K562 (cell line): Measurements from ENCODE around the gene CYTH4. TPM values are rescaled to one million over a fixed set of nuclear protein-coding genes. Genes with fewer than 3 reads are reported as not detected.

Source experiments
- ATAC-seq: fragments of 200-7000 bp; cut with Tn5 transposase; 3 replicates; pipeline ENCODE4 v1.9.1; 2020; ENCODE audit warnings: moderate library complexity
- BruUV-seq: library from RNA; stranded (reverse); fragments of 400-500 nt; replicated peaks from 2 replicates; lab custom pipeline; 2021; lab: Mats Ljungman, UMichigan
- CTCF ChIA-PET: fragments of 300-600 bp; formaldehyde crosslinking; extraction: SDS; loops from one replicate; lab custom pipeline; 2021; ENCODE audit warnings: low intra/inter-chr PET ratio; lab: Yijun Ruan, JAX
- POLR2A ChIA-PET: fragments of 300-600, 350-650 bp; sonication (Branson Sonifier 250); formaldehyde crosslinking; extraction: SDS; loops from one replicate; lab custom pipeline; 2021; ENCODE audit warnings: antibody characterized with exemption, inconsistent platforms; lab: Yijun Ruan, JAX
- DNase-seq, 4 experiments: peaks; one replicate each; pipeline versions ENCODE4 v3.0.0 to v3.0.0-alpha.2; 2011 to 2018; ENCODE audit warnings: low spot score in 3 of 4, mixed read lengths in 3 of 4; ENCODE audit errors: extremely low read depth in 1 of 4
- FAIRE-seq: peaks from 2 replicates; lab custom pipeline; 2011; peaks lifted over from hg19 to GRCh38; lab: Jason Lieb, UNC
- H2AFZ ChIP-seq: 2 replicates; pipeline ENCODE4 v1.6.0; 2011; ENCODE audit warnings: low read depth, low read length, control low read depth, inconsistent platforms
- H3K27ac ChIP-seq: fragments of 200-600 bp; 3 replicates; pipeline ENCODE4 v1.8.0; 2011; ENCODE audit warnings: low read depth, mild to moderate bottlenecking, control low read depth, inconsistent platforms, low read length, moderate library complexity, mixed read lengths; ENCODE audit errors: extremely low read depth
- H3K27me3 ChIP-seq, 2 experiments: fragments of 300-600 bp in 1 of 2; 2 replicates in 1 of 2; 3 replicates in 1 of 2; pipeline versions ENCODE4 v1.6.0 to v1.8.0; 2011; ENCODE audit warnings: inconsistent platforms in 2 of 2, low read length in 2 of 2, mild to moderate bottlenecking in 1 of 2, mixed read lengths in 1 of 2, moderate library complexity in 1 of 2; ENCODE audit not compliant: control insufficient read depth in 2 of 2, insufficient read depth in 2 of 2
- H3K36me3 ChIP-seq: fragments of 300-600 bp; 3 replicates; pipeline ENCODE4 v1.8.0; 2011; ENCODE audit warnings: mild to moderate bottlenecking, low read length, inconsistent platforms; ENCODE audit not compliant: control insufficient read depth, insufficient read depth
- H3K4me1 ChIP-seq, 2 experiments: fragments of 200-600 bp in 1 of 2; replicated peaks in 1 of 2; 2 replicates in 1 of 2; 3 replicates in 1 of 2; pipeline versions ENCODE4 v1.5.1 to v1.8.0; 2011; ENCODE audit warnings: inconsistent platforms in 2 of 2, low read length in 2 of 2, mild to moderate bottlenecking in 1 of 2, mixed read lengths in 1 of 2, moderate library complexity in 1 of 2; ENCODE audit not compliant: control insufficient read depth in 2 of 2, insufficient read depth in 2 of 2
- H3K4me2 ChIP-seq: 2 replicates; pipeline ENCODE4 v1.6.1; 2011; ENCODE audit warnings: low read length, control low read depth, inconsistent platforms, mixed read lengths; ENCODE audit not compliant: insufficient read depth
- H3K4me3 ChIP-seq: fragments of 200-600 bp; sonication (generic), shearing (Covaris generic); 2 replicates; pipeline ENCODE4 v1.5.1; 2016; ENCODE audit warnings: control low read depth, inconsistent platforms
- H3K79me2 ChIP-seq: fragments of 200-600 bp; 3 replicates; pipeline ENCODE4 v1.8.0; 2011; ENCODE audit warnings: low read length, inconsistent platforms; ENCODE audit not compliant: control insufficient read depth, insufficient read depth
- H3K9ac ChIP-seq, 2 experiments: 2 replicates each; pipeline versions ENCODE4 v1.6.0 to v1.6.1; 2011; ENCODE audit warnings: low read depth in 2 of 2, low read length in 2 of 2, control low read depth in 1 of 2, inconsistent platforms in 1 of 2, mild to moderate bottlenecking in 1 of 2, mixed read lengths in 1 of 2; ENCODE audit not compliant: insufficient read depth in 1 of 2
- H3K9me1 ChIP-seq: one replicate; pipeline ENCODE4 v1.6.0; 2011; ENCODE audit warnings: inconsistent platforms, mild to moderate bottlenecking, low read length, moderate library complexity; ENCODE audit not compliant: control insufficient read depth, insufficient read depth
- H3K9me3 ChIP-seq: replicated peaks from 2 replicates; pipeline ENCODE4 v1.5.1; 2011; ENCODE audit warnings: low read depth, low read length, inconsistent platforms; ENCODE audit not compliant: control insufficient read depth, insufficient read depth
- H4K20me1 ChIP-seq: replicated peaks from 2 replicates; pipeline ENCODE4 v1.6.1; 2011; ENCODE audit warnings: low read length, inconsistent platforms, mixed read lengths; ENCODE audit not compliant: control insufficient read depth, insufficient read depth
- MYNN ChIP-seq, 2 experiments: sonication (generic); formaldehyde crosslinking in 1 of 2; IDR thresholded peaks; 2 replicates each; pipeline versions ENCODE4 v1.5.0 to v1.6.1; 2016 to 2020; ENCODE audit warnings: antibody characterized with exemption in 1 of 2, missing genetic modification reagents in 1 of 2
- NBN ChIP-seq: fragments of 450-650 bp; IDR thresholded peaks from 2 replicates; pipeline ENCODE4 v1.6.1; 2016; ENCODE audit warnings: low read depth, mild to moderate bottlenecking
- WGBS: fragments of 100-300 bp; shearing (Covaris generic); methylation state at CpG from one replicate; pipeline ENCODE4 v1.1.6; 2016; ENCODE audit warnings: low coverage, mixed read lengths; ENCODE audit not compliant: insufficient coverage; ENCODE audit errors: missing lambda C conversion rate; 5-methylcytosine and 5-hydroxymethylcytosine counted together
- in situ Hi-C: fragments of 300-500 bp; cut with MboI; formaldehyde crosslinking; loops from 4 replicates; pipeline ENCODE4 v1.15.0; 2018; ENCODE audit warnings: inconsistent platforms, mixed read lengths
- intact Hi-C: fragments of 100-400 bp; cut with micrococcal nuclease; formaldehyde crosslinking; loops from 2 replicates; pipeline ENCODE4 v1.14.2; 2022
- polyA plus RNA-seq, 8 experiments: library from polyadenylated mRNA; depleted of rRNA in 4 of 8; stranded (reverse) in 5 of 8; unstranded in 3 of 8; fragments of >200 nt; fragmentation: Nextera tagmentation in 2 of 8; fragmentation: Illumina TruSeq in 1 of 8; extraction: Ambion mirVana in 2 of 8; extraction: Trizol in 1 of 8; gene quantifications; 2 replicates each; pipeline versions ENCODE4 v1.2.1 to v1.2.3, GENCODE V29; 2011 to 2014; ENCODE audit warnings: inconsistent platforms in 1 of 8, missing spikeins in 1 of 8
- total RNA-seq, 7 experiments: library from RNA; depleted of rRNA in 6 of 7; stranded (reverse); fragments of >200 nt in 6 of 7; fragmentation: Illumina TruSeq in 2 of 7; extraction: Trizol in 2 of 7; gene quantifications; 2 replicates each; pipeline versions ENCODE4 v1.2.1 to v1.2.3, GENCODE V29; 2011 to 2021; ENCODE audit warnings: low replicate concordance in 1 of 7
- TF ChIP-seq, protein P1 (sequence below): fragments of 450-650 bp; IDR thresholded peaks from 2 replicates; pipeline ENCODE4 v1.6.1; 2016; ENCODE audit warnings: mild to moderate bottlenecking
- TF ChIP-seq, protein P2 (sequence below): sonication (generic); formaldehyde crosslinking; IDR thresholded peaks from 2 replicates; pipeline ENCODE4 v1.8.1; 2023; ENCODE audit warnings: mild to moderate bottlenecking, missing genetic modification reagents
- TF ChIP-seq, protein P3 (sequence below): fragments of 450-650 bp; IDR thresholded peaks from 2 replicates; pipeline ENCODE4 v1.6.1; 2017; ENCODE audit warnings: antibody characterized with exemption

The CYTH4 gene
- total and polyA plus RNA-seq, 9 of the 15 experiments (the other 6 are each of a cell fraction or from before 2014, with no cell fraction given) = 0.03 to 2.0 (median 0.61) TPM; not detected in 1

DNA sequence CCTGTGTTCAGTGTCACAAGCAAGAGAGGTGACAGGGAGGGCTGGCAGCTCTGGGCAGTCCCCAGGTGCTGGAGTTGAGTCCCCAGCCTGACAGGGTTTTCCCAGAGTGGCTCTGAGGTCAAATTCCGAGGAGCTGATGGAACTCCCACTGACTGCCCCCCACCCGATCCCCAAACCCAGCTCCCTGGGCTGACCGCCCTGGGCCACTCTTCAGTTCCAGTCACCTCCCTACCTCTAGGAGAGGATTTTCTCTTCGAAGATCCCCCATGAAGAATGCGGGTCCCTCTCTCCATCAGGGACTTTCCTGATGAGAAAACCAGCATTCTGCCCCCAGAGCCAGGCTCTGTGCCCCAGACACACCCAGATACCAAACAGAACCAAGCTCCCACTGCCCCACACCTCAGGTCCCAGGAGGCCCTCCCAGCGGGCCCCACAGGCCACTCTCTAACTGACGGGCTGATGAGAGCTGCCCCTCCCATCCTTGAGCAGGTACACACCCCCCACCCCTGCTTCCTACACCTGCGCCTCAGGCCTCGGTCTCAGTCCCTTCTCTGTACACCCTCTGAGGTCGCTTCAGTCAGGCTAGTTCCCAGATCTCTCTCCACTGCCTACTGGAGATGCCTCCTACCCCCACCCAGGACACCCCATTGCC is 26.1 kb upstream of the CYTH4 start:
- no peaks in the 10 kb centered on the region for H3K79me2 ChIP-seq
- POLR2A ChIA-PET = interaction anchor here (0.6 kb wide), 1 partner anchor 53 kb away, joined by 4 read pairs; no protein-coding TSS in a partner anchor
- TF ChIP-seq NBN = no peak
- TF ChIP-seq, protein P1, sequence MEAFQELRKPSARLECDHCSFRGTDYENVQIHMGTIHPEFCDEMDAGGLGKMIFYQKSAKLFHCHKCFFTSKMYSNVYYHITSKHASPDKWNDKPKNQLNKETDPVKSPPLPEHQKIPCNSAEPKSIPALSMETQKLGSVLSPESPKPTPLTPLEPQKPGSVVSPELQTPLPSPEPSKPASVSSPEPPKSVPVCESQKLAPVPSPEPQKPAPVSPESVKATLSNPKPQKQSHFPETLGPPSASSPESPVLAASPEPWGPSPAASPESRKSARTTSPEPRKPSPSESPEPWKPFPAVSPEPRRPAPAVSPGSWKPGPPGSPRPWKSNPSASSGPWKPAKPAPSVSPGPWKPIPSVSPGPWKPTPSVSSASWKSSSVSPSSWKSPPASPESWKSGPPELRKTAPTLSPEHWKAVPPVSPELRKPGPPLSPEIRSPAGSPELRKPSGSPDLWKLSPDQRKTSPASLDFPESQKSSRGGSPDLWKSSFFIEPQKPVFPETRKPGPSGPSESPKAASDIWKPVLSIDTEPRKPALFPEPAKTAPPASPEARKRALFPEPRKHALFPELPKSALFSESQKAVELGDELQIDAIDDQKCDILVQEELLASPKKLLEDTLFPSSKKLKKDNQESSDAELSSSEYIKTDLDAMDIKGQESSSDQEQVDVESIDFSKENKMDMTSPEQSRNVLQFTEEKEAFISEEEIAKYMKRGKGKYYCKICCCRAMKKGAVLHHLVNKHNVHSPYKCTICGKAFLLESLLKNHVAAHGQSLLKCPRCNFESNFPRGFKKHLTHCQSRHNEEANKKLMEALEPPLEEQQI = no peak
- TF ChIP-seq, protein P2, sequence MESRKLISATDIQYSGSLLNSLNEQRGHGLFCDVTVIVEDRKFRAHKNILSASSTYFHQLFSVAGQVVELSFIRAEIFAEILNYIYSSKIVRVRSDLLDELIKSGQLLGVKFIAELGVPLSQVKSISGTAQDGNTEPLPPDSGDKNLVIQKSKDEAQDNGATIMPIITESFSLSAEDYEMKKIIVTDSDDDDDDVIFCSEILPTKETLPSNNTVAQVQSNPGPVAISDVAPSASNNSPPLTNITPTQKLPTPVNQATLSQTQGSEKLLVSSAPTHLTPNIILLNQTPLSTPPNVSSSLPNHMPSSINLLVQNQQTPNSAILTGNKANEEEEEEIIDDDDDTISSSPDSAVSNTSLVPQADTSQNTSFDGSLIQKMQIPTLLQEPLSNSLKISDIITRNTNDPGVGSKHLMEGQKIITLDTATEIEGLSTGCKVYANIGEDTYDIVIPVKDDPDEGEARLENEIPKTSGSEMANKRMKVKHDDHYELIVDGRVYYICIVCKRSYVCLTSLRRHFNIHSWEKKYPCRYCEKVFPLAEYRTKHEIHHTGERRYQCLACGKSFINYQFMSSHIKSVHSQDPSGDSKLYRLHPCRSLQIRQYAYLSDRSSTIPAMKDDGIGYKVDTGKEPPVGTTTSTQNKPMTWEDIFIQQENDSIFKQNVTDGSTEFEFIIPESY (CRISPR knock-in tag) = no peak
- TF ChIP-seq, protein P3, sequence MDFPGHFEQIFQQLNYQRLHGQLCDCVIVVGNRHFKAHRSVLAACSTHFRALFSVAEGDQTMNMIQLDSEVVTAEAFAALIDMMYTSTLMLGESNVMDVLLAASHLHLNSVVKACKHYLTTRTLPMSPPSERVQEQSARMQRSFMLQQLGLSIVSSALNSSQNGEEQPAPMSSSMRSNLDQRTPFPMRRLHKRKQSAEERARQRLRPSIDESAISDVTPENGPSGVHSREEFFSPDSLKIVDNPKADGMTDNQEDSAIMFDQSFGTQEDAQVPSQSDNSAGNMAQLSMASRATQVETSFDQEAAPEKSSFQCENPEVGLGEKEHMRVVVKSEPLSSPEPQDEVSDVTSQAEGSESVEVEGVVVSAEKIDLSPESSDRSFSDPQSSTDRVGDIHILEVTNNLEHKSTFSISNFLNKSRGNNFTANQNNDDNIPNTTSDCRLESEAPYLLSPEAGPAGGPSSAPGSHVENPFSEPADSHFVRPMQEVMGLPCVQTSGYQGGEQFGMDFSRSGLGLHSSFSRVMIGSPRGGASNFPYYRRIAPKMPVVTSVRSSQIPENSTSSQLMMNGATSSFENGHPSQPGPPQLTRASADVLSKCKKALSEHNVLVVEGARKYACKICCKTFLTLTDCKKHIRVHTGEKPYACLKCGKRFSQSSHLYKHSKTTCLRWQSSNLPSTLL = no peak
- no peak for TF ChIP-seq MYNN (IDR thresholded peaks at IDR 0.05)
- TF ChIP-seq MYNN (CRISPR knock-in tag; IDR thresholded peaks at IDR 0.05) = no peak
- intact Hi-C loops = no loop called here
- no peak overlapping the region for H3K9ac ChIP-seq
- ATAC-seq = no peak
- peaks cover 4 to 15% of the 10 kb centered on the region in 2 experiments; a peak in 4 of 5 replicates for H3K4me1 ChIP-seq
- BruUV-seq = no TSS peak
- H2AFZ ChIP-seq = no peak overlapping the region
- FAIRE-seq = no peak
- CTCF ChIA-PET = no interaction called here
- no peak overlapping the region for H3K4me2 ChIP-seq
- H3K27me3 ChIP-seq = no peaks in the 10 kb centered on the region
- no peak for DNase-seq
- no peak overlapping the region for H3K4me3 ChIP-seq
- no peaks in the 10 kb centered on the region for H4K20me1 ChIP-seq
- WGBS = 65% methylated on average over 6 of the region's 10 CpGs
- H3K27ac ChIP-seq = no peak overlapping the region
- H3K36me3 ChIP-seq = no peaks in the 10 kb centered on the region
- in situ Hi-C loops = no loop called here
- no peaks in the 10 kb centered on the region for H3K9me1 ChIP-seq
- H3K9me3 ChIP-seq = no peaks in the 10 kb centered on the region
